AG08395 (cell line): ENCODE measurements around the gene KIFAP3.
"Not testable (repeated sequence)": the region's sequence is repeated elsewhere in the genome, so short reads cannot be mapped to it uniquely, and the experiment has no call there.

Experiments used
- DNase-seq: peaks from one replicate; pipeline ENCODE4 v3.0.0; 2012; ENCODE audit warnings: mixed read lengths, low spot score

Gene KIFAP3

DNA sequence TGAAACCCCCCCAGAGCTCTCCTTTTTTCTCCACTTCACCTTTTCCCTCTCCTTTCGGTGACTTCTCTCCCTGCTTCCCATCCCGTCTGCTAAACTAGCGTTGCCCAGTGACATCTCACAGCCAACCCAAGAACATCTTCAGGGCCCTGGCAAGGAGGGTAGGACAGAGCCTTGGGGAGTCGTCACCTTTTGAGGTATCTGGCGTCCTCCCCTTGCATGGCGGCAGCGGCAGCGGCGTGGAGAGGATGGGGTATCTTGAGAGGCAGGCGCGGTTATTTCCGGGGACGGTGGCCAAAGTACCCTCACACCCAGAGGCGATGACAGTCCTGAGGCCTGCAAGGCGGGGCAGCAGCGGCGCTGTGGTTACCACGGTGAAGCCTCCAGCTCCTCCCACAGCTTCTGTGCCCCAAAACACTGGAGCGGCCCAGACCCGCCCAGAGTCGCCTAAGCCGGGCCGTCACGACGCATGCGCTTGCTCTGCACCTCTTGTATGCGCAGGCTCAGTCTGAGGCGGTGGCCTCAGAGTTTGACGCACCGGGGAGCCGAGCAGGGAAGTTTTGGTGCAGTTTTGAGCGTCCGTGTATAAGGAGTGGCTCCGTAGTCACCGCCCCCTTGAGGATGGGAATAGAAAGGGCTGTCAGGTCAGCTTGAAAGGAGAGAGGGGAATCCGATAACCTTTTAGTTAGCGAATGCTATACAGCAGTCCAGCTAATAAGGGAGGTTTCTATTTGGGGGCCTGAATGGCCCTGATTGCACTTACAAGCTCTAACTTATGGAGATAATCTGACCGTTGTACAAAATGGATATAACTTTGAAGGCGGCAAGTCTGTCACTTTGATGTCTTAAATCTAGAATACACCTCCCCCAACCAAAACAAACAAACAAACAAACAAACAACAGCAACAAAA lies at the start of gene KIFAP3:
TSS of gene KIFAP3 (minus strand) at position 446 of the 908 bp plus-strand sequence. CDS start at position 218, 228 bp downstream.
- peak; percentile 100 for DNase-seq

DNA sequence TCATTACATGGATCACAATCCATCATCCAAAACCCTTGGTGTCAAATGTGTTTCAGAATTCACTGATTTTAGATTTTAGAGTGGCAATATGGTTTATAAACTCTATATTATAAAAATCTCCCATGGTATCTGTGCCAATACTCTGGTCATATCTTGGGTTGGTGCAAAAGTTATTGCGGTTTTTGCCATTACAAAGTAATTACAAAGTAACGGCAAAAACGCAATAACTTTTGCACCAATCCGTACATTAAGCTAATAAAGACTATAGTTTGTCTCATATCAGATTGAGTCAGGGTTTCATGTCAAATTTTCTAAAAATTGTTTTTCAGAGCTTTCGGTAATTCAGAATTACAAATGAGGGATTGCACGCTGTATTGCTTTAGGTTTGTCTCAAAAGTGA lies 47.9 kb upstream of the KIFAP3 start:
- DNase-seq, result no peak

DNA sequence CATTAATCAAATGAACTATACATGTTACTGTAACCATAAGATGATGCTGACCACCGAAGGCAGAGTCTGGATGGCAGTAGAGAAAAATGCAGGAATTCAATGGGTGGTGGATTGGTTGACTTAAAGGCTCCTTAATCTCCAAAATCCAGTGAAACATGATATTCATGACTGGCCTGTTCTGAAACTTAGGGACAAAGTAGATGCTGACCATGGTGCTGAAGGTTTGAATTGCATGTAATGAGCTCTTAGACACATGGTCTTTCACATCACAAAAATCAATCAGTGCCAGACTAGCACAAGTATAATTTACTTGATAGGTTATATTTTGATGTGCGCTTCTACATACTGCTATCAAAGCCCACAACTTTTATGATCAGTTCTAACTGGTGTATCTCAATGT lies 40.4 kb upstream of the KIFAP3 start:
- peak; percentile 43 for DNase-seq

DNA sequence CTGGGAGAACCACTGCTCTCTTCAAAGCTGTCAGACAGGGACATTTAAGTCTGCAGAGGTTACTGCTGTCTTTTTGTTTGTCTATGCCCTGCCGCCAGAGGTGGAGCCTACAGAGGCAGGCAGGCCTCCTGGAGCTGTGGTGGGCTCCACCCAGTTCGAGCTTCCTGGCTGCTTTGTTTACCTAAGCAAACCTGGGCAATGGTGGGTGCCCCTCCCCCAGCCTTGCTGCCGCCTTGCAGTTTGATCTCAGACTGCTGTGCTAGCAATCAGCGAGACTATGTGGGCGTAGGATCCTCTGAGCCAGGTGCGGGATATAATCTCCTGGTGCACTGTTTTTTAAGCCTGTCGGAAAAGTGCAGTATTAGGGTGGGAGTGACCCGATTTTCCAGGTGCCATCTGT lies 38.6 kb upstream of the KIFAP3 start:
- not testable (repeated sequence) for DNase-seq

DNA sequence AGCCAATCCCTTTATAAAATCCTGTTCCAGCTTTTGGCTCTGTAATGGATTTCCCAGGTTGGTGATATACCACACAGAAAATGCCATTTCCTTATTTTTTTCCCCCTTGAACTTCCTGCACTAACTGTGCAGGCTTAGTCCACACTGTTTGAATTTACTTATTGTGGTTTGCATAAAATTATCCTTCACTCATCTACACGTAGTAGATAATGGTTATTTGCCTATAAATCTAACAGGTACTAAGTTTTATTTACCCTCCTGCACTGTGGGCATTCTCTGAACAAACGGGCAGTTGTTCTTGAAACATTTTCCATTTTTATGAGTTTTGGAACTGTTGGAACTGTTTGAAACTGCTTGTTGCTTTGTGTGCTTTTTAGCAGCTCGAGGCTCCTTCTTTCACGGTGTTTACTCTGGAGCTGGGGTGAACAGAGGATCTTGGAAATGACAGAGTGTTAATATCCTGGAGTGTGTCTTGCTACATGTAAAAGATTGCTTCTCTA lies 23.0 kb upstream of the KIFAP3 start:
- DNase-seq, result no peak

DNA sequence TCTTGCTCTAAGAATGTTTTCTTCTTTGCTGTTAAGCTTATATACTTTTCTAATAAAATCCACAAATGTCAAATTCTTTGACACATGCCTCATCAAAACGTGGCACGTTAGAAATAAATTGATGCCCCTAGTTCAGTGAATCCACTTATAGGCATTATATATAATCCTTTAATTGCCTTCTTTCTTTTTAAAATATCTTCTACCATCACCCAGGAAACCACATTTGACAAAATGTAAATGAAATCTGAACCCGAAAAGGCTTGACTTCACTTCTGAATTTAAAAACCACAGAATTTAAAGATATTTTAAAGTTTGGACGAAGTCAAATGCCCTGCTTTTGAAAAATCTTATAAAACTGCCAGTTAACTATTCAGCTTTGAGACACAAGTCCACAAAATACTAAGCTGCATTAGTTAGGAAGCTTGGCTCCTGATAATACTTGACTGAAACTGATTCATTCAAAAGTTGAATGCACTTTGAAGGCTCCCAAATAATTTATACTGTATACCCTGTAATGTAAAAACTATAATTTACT lies 22.4 kb upstream of the KIFAP3 start:
- DNase-seq, result no peak

DNA sequence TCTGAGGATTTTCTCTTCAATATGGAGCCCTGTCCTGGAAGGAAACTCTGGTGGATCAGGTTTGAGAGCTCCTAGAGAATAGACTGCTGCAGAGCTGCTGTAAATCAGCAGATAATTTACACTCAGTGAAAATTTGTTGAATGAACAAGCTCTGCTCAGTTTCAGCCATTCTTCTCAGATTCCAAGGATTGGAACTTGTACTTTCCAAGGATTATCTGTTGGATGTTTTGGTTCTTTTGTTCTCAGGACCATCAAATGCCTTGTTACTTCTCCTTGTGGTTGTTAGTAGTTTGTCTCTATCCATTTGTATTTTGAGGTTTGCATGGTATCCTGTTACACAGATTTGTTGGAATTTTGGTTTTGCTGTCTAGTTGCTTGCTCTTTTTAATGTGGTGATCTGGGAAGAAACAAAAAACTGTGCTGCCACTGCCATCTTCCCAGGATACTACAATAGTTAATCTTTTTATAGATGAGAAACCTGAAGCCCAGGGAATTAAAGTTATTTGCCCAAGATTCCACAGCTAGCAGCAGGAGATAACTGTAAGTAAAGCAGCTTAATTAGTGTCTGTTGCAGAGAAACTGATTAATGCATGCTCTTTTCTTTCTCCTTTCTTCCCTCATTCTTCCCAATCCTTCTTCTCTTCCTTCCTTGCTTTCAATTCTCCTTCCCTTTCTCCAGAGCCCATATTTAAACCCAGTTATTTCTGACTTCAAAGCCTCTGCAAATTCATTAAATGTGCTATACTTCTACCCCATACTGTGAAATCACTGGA lies 21.7 kb upstream of the KIFAP3 start:
- no peak for DNase-seq

DNA sequence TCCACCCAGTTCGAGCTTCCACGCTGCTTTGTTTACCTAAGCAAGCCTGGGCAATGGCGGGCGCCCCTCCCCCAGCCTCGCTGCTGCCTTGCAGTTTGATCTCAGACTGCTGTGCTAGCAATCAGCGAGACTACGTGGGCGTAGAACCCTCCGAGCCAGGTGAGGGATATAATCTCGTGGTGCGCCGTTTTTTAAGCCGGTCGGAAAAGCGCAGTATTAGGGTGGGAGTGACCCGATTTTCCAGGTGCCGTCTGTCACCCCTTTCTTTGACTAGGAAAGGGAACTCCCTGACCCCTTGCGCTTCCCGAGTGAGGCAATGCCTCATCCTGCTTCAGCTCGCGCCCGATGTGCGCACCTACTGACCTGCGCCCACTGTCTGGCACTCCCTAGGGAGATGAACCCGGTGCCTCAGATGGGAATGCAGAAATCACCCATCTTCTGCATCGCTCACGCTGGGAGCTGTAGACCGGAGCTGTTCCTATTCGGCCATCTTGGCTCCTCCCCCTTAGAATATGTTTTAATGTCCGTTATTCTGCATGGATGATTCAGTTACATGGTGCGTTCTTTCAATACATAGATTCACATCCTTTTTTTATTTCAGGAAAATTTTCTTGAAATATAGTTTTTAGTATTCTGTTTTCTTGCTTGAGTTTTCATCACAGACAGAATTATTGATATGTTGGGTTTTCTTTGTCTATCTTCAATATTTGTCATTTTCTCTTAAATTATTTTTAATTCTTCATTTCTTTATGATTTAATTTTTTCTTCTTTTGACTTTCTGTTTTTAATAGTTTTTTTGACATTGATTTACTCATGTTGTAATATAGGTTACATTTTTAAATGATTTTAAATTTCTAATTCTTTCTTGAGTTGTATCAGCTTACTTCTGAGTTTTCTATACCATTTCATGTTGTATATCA lies 20.5 kb upstream of the KIFAP3 start:
- DNase-seq, result not testable (repeated sequence)

DNA sequence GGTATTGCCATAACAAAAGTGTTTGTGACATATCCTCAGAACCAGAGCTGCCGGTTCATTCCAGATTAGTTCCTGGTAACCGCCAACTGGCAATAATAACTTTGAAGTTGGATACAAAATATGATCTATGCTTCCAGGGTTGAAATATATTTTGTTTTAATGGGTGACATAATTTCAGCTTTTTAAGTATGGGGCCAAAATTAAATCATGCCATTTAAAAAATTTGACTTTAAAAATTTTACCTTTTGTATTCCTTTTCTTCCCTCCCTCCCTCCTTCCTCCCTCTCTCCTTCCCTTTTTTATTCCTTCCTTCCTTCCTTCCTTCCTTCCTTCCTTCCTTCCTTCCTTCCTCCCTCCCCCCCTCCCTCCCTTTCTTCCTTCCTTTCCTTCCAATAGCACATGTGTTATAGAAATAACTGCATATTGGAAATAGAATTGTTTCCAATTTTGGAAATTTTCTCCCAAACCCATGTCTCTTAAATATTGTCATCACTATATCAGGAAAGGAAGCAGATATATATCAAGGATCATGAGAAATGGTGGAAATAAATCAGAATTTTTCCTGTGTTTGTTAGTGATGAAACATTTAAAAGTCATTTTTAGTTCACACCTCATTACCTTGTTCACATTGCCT lies 12.0 kb upstream of the KIFAP3 start:
- no peak for DNase-seq

DNA sequence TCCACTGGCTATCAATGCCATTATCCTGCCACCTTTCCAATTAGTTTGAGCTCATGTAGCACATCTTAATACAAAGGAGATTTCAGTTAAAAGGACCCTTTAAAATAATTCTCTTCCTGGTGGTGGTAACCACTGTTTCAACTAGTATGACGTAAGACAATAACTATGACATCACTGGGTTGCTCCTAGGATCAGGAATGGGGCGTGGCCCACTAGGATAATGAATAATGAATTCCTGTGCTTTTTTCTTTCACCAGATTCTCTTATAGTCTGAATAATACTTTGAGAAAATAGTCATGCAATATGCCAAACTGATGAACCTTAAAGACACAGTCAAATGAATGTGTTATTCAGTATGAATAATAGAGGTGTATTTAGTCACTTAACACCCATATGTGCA lies 10.6 kb upstream of the KIFAP3 start:
- DNase-seq, result no peak

DNA sequence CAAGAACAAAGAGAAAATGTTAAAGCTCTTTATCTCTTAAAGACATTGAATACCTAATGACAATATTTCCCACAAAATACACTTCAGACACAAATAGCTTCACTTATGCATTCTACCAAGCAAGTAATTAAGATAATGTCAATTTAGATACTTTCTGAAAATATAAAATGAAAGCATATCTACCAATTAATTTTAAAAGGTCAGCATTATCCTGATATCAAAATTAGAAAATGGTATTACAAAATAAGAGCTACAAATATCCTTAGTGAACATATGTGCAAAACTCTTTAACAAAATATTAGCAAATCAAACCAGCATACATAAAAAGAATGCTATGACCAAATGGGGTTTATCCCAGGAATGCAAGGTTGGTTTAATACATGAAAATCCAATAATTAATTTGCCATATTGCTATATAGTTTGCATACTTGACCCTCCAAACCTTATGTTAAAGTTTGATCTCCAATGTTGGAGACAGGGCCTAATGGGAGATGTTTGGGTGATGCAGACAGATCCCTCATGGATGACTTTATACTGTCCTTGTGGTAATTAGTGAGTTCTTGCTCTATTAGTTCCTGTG lies 4.2 kb upstream of the KIFAP3 start:
- DNase-seq, result no peak

DNA sequence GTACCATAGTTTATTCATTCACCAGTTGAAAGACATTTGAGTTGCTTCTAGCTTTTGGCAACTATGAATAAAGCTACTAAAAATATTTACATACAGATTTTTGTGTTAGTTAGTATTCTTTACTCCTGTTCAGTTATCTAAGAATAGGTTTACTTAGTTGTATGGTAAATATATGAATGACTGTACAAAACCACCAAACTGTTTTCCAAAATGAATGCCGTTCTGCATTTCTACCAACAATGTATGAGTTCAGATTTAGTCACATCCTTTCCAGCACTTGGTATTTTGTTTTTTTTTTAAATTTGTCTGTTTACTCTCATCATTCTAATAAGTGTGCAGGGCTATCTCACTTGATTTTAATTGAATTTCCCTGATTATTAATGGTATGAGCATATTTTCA lies 3.4 kb upstream of the KIFAP3 start:
- no peak for DNase-seq

DNA sequence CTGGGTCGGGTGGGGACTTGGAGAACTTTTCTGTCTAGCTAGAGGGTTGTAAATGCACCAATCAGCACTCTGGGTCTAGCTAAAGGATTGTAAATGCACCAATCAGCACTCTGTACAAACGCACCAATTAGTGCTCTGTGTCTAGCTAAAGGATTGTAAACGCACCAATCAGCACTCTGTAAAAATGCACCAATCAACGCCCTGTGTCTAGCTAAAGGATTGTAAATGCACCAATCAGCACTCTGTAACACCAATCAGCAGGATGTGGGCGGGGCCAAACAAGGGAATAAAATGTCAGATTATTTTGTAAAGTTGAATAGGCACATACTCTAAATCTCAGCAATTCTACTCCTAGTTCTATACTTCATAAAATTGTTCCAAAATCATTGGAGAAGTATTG lies 2.5 kb upstream of the KIFAP3 start:
- not testable (repeated sequence) for DNase-seq

DNA sequence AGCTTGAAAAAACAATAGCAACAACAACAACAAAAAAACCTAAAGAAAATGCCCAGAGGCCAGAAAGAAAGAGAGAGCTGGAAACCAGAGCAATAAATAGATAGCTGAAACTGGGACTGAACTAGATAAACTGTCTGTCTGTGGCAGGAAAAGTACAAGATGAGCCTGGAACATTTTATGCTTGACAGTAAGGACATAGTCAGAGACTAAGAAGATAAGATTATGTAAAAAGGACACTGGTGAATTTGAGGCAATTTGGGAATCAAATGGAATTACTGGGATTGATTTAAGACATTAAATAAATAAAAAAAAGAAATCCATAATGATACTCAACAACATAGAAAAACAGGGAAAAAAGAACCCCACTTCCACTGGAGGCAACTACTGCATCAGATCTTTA lies 1.7 kb upstream of the KIFAP3 start:
- no peak for DNase-seq

DNA sequence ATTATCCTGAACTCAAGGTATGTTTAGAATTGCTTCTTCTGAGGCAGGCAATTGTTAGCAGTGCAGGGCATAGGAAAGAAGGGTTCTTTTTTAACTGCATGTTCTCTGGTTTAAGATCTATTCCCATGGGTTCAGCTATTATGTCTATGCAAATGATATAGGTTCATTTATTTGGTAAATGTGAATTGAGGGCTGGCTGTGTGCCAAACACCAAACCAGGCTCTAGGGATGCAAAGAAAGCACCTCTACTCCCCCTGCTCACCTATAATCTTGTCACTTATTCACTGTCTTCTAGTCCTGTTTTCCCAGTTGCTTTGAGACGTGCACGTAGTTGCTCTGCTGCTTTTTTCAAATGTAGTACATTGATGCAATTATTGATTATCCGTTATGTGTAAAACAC lies 691 bp upstream of the KIFAP3 start:
- DNase-seq, result no peak

DNA sequence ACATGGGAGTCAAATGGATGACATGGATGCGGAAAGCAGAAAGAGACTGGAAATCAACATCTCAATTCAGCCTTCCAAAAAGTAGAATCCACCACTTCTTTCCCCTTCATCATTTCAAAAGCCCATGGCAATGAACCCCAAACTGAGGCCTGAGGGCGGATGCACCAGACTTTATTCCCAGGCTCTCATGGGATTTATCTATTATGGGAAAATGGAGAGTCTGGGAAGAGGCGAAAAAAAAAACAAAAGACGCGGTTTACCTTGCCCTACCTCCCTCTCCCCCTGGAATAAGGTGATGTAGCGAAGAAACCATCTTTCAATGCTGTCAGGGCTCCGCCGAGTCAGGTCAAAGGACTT lies 624 bp downstream of the KIFAP3 start:
- DNase-seq, result no peak

DNA sequence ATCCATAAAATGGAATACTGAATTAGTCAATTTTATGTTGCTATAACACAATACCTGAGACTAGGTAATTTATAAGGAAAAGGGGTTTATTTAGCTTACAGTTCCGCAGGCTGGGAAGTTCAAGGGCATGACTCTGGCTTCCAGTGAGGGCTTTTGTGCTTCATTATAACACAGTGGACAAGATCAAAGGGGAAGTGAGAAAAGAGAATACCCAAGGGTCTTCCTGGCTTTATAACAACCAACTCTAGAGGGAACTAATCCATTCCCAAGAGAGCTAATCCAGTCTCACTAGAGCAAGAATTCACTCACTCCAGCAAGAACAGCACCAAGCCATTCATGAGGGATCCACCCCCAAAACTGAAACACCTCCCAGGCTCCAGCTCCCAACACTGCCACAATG lies 3.1 kb downstream of the KIFAP3 start:
- no peak for DNase-seq

DNA sequence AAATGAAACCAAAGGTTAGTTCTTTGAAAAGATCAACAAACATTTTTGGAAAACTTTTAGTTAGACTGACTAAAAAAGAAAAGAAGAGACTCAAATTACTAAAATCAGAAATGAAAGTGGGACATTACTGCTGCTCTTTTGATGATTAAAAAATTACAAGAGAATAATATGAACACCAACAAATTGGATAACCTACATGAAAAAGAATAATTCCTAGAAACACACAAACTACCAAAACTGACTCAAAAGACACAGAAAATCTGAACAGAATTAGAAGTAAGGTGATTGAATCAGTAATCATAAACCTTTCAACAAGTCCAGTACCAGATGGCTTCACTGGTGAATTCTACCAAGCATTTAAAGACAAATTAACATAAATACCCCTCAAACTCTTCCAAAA lies 5.6 kb downstream of the KIFAP3 start:
- no peak for DNase-seq

DNA sequence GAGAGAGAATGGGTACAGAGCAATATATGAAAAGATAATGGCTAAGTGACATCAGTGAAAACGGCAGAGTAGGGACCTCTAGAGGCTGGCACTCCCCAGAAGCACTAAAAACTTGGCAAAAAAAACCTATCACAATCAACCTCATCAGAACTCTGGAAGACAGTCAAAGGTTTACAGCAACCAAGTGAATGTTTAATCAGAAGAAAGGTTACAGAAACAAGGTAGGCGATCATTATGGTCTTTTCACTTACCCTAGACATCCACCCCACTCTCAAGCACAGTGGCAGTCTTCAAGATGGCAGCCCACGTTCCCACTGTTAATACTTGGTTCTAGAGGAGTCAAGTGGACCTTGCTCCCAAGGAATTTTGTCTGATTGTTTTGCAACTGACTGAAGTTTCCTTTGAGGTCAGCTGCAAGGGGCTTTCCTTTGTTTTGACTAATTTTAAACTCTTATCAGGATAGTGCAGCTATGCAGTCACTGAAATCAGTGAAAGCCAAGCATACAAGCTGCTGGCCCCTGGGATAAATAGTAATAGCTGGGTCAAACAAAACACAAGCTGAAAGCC lies 7.2 kb downstream of the KIFAP3 start:
- DNase-seq, result no peak

DNA sequence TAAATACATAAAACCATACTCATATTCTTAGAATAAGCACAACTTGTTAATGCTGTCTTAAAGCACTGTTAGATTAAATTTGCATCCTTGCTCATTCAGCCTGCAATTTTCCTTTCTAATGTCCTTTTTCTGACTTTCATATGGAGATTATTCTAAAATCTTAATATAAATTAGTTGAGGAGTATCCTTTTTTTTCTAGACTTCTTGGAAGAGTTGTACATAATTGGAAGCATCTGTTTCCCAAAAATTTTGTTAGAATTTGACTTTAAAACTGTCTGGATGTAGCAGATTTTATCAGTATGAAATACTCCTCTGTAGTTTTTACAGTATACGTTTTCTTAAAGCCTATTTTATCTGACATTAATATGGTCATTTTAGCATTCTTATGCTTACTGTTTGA lies 9.7 kb downstream of the KIFAP3 start:
- DNase-seq, result no peak
